ENCODE data around the gene KSR2.

- no peak for TF ChIP-seq POLR2A (IDR thresholded peaks at IDR 0.05)
- no peak for TF ChIP-seq CTCF (IDR thresholded peaks at IDR 0.05)
- TF ChIP-seq EP300 (IDR thresholded peaks at IDR 0.05): no peak
These were observed 394.1 kb downstream of the KSR2 start for GRCh38 chr12:117574655-117575054.

All from ovary (tissue), 3 donors.